ENCODE measurements around the gene TRAF7.
A peak's percentile ranks its signal among the peaks of the same experiment; 100 is the strongest.

Gene TRAF7

DNA sequence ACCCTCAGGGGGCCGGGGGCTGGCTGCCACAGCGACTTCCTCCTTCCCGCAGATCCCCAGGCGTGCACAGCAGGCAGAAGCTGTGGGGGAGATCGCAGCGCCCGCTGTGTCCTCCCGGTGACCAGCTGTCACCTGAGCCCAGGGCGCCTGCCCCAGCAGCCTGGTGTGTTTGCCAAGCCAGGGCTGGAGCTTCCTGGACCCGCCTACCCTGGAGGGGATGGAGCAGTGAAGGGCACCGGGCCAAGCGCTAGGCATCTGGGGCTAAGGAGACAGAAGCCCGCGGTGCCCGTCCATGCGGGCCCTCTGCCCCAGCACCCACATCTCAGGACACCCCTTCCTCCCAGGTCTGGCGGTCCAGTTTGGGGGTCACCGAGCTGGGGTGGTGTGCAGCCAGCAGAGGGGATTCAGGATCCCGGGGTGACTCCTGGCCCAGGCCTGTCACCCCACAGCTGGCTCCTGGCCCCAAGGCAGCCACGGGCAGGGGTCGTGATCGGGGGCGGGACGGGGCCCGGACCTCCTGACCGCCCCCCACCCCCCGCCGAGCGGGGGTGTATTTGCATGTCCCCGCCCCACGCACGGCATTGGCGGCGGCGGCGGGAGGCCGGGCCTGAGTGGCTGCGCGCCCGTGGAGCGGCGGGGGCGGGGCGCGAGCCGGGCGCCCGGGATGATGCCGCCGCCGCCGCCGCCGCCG, 7.5 kb upstream of the TRAF7 start, which contains the start of gene RAB26:
TSS of gene RAB26 (plus strand) at position 645 of the 691 bp plus-strand sequence. CDS start 159 bp downstream, outside the sequence.
- H3K4me1 ChIP-seq (ENCODE audit: control insufficient read depth, insufficient read depth, low read length): peaks cover 38% of the 10 kb centered on the region
- H3K27ac ChIP-seq (ENCODE audit: insufficient read depth, low read depth, low read length, poor library complexity, severe bottlenecking): no peak within 1 kb of the TSS
- H3K9me3 ChIP-seq (ENCODE audit: control insufficient read depth, low read length): no peaks in the 10 kb centered on the region
- WGBS, 2 experiments: 4% methylated on average over 55 of the region's 55 CpGs
- H3K27me3 ChIP-seq (ENCODE audit: control insufficient read depth, insufficient read depth, low read length, poor library complexity, severe bottlenecking): peaks cover 12% of the 10 kb centered on the region
- H3K4me3 ChIP-seq (ENCODE audit: insufficient read depth, low read depth, low read length): peak within 1 kb of the TSS; percentile 46
- no peaks in the 10 kb centered on the region for H3K36me3 ChIP-seq (ENCODE audit: control insufficient read depth, insufficient read depth, low read length)

- WGBS, 2 experiments: 2% methylated on average over 62 of the region's 62 CpGs
- H3K36me3 ChIP-seq (ENCODE audit: control insufficient read depth, insufficient read depth, low read length): peaks cover 4% of the 10 kb centered on the region
- H3K4me3 ChIP-seq (ENCODE audit: insufficient read depth, low read depth, low read length): peak overlapping the region; percentile 46
- peaks cover 12% of the 10 kb centered on the region for H3K27me3 ChIP-seq (ENCODE audit: control insufficient read depth, insufficient read depth, low read length, poor library complexity, severe bottlenecking)
- no peaks in the 10 kb centered on the region for H3K9me3 ChIP-seq (ENCODE audit: control insufficient read depth, low read length)
- no peak overlapping the region for H3K27ac ChIP-seq (ENCODE audit: insufficient read depth, low read depth, low read length, poor library complexity, severe bottlenecking)
- peaks cover 41% of the 10 kb centered on the region for H3K4me1 ChIP-seq (ENCODE audit: control insufficient read depth, insufficient read depth, low read length)
Observed at GRCh38 chr16:2148714-2149629, 6.6 kb upstream of the TRAF7 start.

DNA sequence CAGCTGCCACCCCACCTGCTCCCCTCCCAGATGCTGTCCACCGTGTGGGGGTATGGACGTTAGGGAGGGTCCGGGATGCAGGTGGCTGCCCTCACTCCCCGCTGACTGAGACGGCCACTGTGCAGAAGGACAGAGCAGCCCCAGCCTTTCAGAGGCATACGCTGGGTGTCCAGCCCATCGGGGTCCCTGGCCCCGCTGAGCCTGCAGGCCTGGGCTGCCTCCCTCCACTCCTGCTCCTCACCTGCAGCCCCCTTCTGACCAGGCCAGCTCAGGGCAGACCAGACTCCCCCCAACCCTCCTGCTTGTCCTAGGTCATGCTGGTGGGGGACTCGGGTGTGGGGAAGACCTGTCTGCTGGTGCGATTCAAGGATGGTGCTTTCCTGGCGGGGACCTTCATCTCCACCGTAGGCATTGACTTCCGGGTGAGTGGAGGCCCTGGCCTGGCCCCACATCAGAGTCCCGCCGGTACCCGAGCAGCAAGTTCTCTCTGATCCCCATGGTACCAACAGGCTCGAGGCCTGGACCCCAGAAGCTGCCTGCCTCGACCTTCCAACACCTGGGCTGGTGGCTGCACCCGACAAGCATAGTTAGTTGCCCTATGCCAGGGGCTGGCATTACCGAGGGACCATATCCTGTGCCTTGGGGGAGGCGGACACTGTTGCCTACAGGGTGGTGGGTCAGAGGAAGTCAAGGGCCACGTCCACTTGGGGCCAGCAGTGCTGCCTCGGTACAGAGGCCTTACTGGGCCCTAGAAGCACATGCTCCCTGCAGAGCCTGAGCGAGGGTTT, 5.8 kb upstream of the TRAF7 start:
- Histone ChIP-seq H3K27ac (ENCODE audit: insufficient read depth, low read depth, low read length, poor library complexity, severe bottlenecking) (no peak overlapping the region), H3K4me1 (ENCODE audit: control insufficient read depth, insufficient read depth, low read length) (peaks cover 44% of the 10 kb centered on the region), H3K36me3 (ENCODE audit: control insufficient read depth, insufficient read depth, low read length) (peaks cover 4% of the 10 kb centered on the region), H3K9me3 (ENCODE audit: control insufficient read depth, low read length) (no peaks in the 10 kb centered on the region), H3K4me3 (ENCODE audit: insufficient read depth, low read depth, low read length) (peak overlapping the region; percentile 46), H3K27me3 (ENCODE audit: control insufficient read depth, insufficient read depth, low read length, poor library complexity, severe bottlenecking) (peaks cover 12% of the 10 kb centered on the region)
- WGBS, 2 experiments: 16 to 19% methylated on average over 24 of the region's 24 CpGs

DNA sequence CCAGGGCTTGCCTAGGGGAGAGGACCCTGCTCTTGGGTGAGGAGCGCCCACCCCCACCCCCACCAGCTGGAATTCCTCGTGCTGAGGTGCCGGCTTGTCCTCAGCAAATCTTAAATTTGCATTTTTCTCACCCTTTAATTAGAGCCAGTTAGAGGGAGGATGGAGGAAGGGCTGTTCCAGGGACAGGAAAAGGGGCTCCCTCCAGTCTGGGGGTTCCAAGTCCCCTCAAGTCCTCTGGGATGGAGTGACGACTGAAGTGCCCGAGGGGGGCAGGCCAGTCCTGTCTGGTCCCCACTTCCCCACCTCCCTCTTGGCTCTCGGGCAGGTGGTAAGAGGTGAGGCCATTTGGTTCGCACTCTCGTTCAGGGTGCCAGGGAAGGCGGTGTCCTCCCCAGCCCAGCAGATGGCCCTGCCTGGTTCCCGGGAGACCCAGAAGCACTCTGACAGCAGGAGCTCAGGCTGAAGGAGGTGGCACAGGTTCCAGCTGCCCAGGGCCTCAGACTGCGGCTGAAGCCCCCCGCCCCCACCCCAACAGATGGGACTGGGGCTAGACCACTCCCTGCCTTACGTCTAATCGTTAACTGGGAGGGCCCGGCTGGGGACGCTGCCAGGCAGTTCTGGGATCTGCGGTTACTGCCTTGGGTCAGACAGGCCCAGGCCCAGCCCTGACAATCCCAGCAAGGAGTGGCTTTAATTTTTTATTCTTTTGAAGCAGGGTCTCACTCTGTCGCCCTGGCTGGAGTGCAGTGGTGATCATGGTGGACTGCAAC, 5.0 kb upstream of the TRAF7 start:
- Histone ChIP-seq H3K27ac (ENCODE audit: insufficient read depth, low read depth, low read length, poor library complexity, severe bottlenecking) (no peak overlapping the region), H3K4me1 (ENCODE audit: control insufficient read depth, insufficient read depth, low read length) (peaks cover 44% of the 10 kb centered on the region)
- 20 to 23% methylated on average over 16 to 18 of the region's 18 CpGs for WGBS, 2 experiments

DNA sequence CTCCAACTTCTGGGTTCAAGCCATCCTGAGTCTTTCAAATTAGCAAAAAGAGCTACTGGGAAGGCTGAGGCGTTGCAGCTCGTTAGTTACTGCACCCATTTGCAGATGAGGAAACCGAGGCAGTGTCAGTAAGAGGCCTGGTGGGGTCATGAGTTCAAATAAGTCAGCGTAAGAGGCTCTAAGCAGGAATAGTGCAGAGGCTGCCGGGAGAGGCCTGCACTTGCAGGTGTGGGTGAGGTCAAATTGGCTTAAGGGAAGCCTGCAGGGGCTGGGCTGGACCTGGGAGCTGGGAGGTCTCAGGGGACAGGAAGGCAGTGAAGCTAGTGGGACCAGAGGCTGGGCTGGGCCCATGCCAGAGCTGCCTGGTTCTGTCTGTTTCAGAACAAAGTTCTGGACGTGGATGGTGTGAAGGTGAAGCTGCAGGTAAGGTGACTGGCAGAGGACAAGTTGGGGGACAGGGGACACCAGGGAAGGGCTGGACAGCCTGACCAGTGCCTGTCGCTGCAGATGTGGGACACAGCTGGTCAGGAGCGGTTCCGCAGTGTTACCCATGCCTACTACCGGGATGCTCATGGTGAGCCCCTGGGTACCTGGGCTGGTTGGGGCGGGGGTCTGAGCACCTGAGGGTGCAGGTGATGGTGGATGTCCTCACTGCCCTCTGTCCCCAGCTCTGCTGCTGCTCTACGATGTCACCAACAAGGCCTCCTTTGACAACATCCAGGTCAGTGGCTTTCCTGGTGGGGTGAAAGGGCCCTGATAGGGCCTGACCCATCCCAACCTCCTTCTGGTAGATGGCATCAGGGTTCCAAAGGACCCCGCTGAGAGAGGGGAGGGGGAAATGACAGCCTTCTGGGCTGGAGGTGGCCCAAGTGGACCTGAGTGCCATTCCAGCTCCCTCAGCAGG, 4.1 kb upstream of the TRAF7 start:
- no peak overlapping the region for H3K4me3 ChIP-seq (ENCODE audit: insufficient read depth, low read depth, low read length)
- H3K27me3 ChIP-seq (ENCODE audit: control insufficient read depth, insufficient read depth, low read length, poor library complexity, severe bottlenecking): peaks cover 12% of the 10 kb centered on the region
- H3K9me3 ChIP-seq (ENCODE audit: control insufficient read depth, low read length): no peaks in the 10 kb centered on the region
- peaks cover 4% of the 10 kb centered on the region for H3K36me3 ChIP-seq (ENCODE audit: control insufficient read depth, insufficient read depth, low read length)
- H3K27ac ChIP-seq (ENCODE audit: insufficient read depth, low read depth, low read length, poor library complexity, severe bottlenecking): no peak overlapping the region
- H3K4me1 ChIP-seq (ENCODE audit: control insufficient read depth, insufficient read depth, low read length): peaks cover 44% of the 10 kb centered on the region
- WGBS, 2 experiments: 70 to 77% methylated on average over 13 of the region's 13 CpGs

More for the DNA sequence above, 5.0 kb upstream of the TRAF7 start:
- Histone ChIP-seq H3K36me3 (ENCODE audit: control insufficient read depth, insufficient read depth, low read length) (peaks cover 4% of the 10 kb centered on the region), H3K9me3 (ENCODE audit: control insufficient read depth, low read length) (no peaks in the 10 kb centered on the region), H3K4me3 (ENCODE audit: insufficient read depth, low read depth, low read length) (no peak overlapping the region), H3K27me3 (ENCODE audit: control insufficient read depth, insufficient read depth, low read length, poor library complexity, severe bottlenecking) (peaks cover 12% of the 10 kb centered on the region)

DNA sequence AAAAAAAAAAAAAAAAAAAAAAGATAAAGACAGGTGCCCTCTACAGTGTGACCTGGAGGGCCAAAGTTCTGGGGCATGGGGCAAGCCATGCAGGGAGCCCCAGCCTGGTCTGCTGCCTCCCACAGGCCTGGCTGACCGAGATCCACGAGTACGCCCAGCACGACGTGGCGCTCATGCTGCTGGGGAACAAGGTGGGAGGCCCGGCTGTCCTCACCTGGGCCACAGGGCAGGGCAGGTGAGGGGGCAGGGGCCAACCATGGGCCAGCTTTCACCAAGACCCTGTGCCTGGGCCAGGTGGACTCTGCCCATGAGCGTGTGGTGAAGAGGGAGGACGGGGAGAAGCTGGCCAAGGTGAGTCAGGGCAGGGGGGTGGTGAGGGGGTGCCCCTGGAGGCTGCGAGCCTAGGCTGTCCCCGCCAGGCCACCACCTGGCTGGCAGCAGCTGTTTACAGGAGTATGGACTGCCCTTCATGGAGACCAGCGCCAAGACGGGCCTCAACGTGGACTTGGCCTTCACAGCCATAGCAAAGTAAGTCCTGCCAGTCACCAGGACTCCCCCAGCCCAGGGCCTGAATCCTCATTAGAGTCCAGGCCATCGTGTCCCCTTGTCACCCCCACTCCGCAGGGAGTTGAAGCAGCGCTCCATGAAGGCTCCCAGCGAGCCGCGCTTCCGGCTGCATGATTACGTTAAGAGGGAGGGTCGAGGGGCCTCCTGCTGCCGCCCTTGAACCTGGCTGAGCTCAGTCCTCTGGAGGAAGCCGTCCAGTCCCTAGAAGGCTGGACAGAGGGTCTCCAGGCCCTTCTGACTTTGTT, 2.7 kb upstream of the TRAF7 start:
- Histone ChIP-seq H3K4me3 (ENCODE audit: insufficient read depth, low read depth, low read length) (peak overlapping the region; percentile 81), H3K27ac (ENCODE audit: insufficient read depth, low read depth, low read length, poor library complexity, severe bottlenecking) (no peak overlapping the region), H3K9me3 (ENCODE audit: control insufficient read depth, low read length) (no peaks in the 10 kb centered on the region), H3K27me3 (ENCODE audit: control insufficient read depth, insufficient read depth, low read length, poor library complexity, severe bottlenecking) (peaks cover 12% of the 10 kb centered on the region), H3K4me1 (ENCODE audit: control insufficient read depth, insufficient read depth, low read length) (peaks cover 54% of the 10 kb centered on the region), H3K36me3 (ENCODE audit: control insufficient read depth, insufficient read depth, low read length) (peaks cover 4% of the 10 kb centered on the region)
- 52 to 55% methylated on average over 25 of the region's 25 CpGs for WGBS, 2 experiments

DNA sequence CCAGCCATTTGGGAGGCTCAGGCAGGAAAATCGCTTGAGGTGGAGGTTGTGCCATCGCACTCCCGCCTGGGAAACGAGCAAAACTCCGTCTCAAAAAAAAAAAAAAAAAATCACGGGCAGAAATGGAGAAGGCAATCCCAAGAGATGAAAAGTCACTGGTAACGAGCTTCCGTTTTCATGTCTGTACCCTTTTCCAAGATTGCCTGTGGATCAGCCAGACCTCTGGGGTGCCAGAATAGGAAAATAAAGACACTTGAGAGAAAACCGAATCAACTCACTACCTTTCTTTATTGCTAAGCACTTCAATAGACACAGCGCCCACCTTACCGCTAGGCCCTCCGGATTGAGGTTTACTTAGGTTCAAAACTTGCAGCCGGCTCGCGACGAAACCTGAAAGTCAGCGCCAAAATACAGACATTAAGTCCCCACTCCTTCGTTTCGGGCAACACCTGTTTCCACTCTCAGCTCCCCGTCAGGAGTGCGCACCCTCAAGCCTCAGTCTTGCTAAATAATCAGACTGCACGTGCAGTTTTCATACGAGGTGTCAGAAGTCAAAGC, 970 bp upstream of the TRAF7 start:
- H3K27ac ChIP-seq (ENCODE audit: insufficient read depth, low read depth, low read length, poor library complexity, severe bottlenecking): no peak overlapping the region
- H3K27me3 ChIP-seq (ENCODE audit: control insufficient read depth, insufficient read depth, low read length, poor library complexity, severe bottlenecking): peaks cover 8% of the 10 kb centered on the region
- peaks cover 4% of the 10 kb centered on the region for H3K36me3 ChIP-seq (ENCODE audit: control insufficient read depth, insufficient read depth, low read length)
- WGBS, 2 experiments: 1% methylated on average over 23 of the region's 23 CpGs
- peak overlapping the region; percentile 81 for H3K4me3 ChIP-seq (ENCODE audit: insufficient read depth, low read depth, low read length)
- peaks cover 63% of the 10 kb centered on the region for H3K4me1 ChIP-seq (ENCODE audit: control insufficient read depth, insufficient read depth, low read length)
- no peaks in the 10 kb centered on the region for H3K9me3 ChIP-seq (ENCODE audit: control insufficient read depth, low read length)

Data from ectodermal cell (in vitro differentiated cells).